H9 (cell line): ENCODE results near the gene HS6ST3. TPM values are rescaled to one million over a fixed set of nuclear protein-coding genes. Genes with fewer than 3 reads are reported as not detected.

Experiments used
- DNase-seq: peaks from one replicate; pipeline ENCODE4 v3.0.0-alpha.2; 2017
- H2AFZ ChIP-seq: one replicate; pipeline ENCODE4 v1.6.1; 2013; ENCODE audit warnings: mild to moderate bottlenecking, low read length, control low read depth, moderate library complexity
- H2AK5ac ChIP-seq: 2 replicates; pipeline ENCODE4 v1.6.1; 2013; ENCODE audit warnings: low read length, control low read depth, mixed read lengths; ENCODE audit not compliant: insufficient read length
- H2BK120ac ChIP-seq: one replicate; pipeline ENCODE4 v1.6.1; 2013; ENCODE audit warnings: low read depth, mild to moderate bottlenecking, low read length, control low read depth, inconsistent platforms; ENCODE audit not compliant: poor library complexity, severe bottlenecking
- H2BK12ac ChIP-seq: 2 replicates; pipeline ENCODE4 v1.6.1; 2013; ENCODE audit warnings: low read length, control low read depth, mixed read lengths, low read depth; ENCODE audit not compliant: insufficient read length
- H2BK15ac ChIP-seq: 2 replicates; pipeline ENCODE4 v1.6.1; 2013; ENCODE audit warnings: low read depth, low read length, control low read depth
- H2BK20ac ChIP-seq: one replicate; pipeline ENCODE4 v1.6.1; 2013; ENCODE audit warnings: low read depth, mild to moderate bottlenecking, low read length, control low read depth, inconsistent platforms; ENCODE audit not compliant: poor library complexity, severe bottlenecking
- H2BK5ac ChIP-seq: 2 replicates; pipeline ENCODE4 v1.6.1; 2013; ENCODE audit warnings: low read length, control low read depth, mixed read lengths; ENCODE audit not compliant: insufficient read length
- H3K14ac ChIP-seq: 2 replicates; pipeline ENCODE4 v1.6.1; 2013; ENCODE audit warnings: low read length, control low read depth; ENCODE audit not compliant: insufficient read depth
- H3K18ac ChIP-seq: 2 replicates; pipeline ENCODE4 v1.6.1; 2013; ENCODE audit warnings: low read depth, mild to moderate bottlenecking, mixed read lengths, low read length, control low read depth; ENCODE audit not compliant: insufficient read length
- H3K23ac ChIP-seq: 2 replicates; pipeline ENCODE4 v1.6.1; 2013; ENCODE audit warnings: low read length, control low read depth, mixed read lengths, low read depth; ENCODE audit not compliant: insufficient read length
- H3K23me2 ChIP-seq: 2 replicates; pipeline ENCODE4 v1.6.1; 2013; ENCODE audit warnings: low read depth, mild to moderate bottlenecking, mixed read lengths, low read length, control low read depth; ENCODE audit not compliant: insufficient read length, poor library complexity, severe bottlenecking
- H3K27ac ChIP-seq: 2 replicates; pipeline ENCODE4 v1.5.1; 2013; ENCODE audit warnings: low read length, control low read depth, mixed read lengths, low read depth; ENCODE audit not compliant: insufficient read length
- H3K27me3 ChIP-seq: 2 replicates; pipeline ENCODE4 v1.6.1; 2013; ENCODE audit warnings: low read length, control low read depth, inconsistent platforms; ENCODE audit not compliant: insufficient read depth
- H3K4ac ChIP-seq: 2 replicates; pipeline ENCODE4 v1.6.1; 2013; ENCODE audit warnings: low read depth, mild to moderate bottlenecking, control low read depth, inconsistent platforms, low read length, moderate library complexity
- H3K4me1 ChIP-seq: 2 replicates; pipeline ENCODE4 v1.6.1; 2013; ENCODE audit warnings: low read length, control low read depth, inconsistent platforms; ENCODE audit not compliant: insufficient read depth
- H3K4me2 ChIP-seq: 2 replicates; pipeline ENCODE4 v1.6.1; 2013; ENCODE audit warnings: low read length, control low read depth, mixed read lengths; ENCODE audit not compliant: insufficient read length, insufficient read depth
- H3K56ac ChIP-seq: 2 replicates; pipeline ENCODE4 v1.6.1; 2013; ENCODE audit warnings: low read depth, mild to moderate bottlenecking, mixed read lengths, low read length, control low read depth; ENCODE audit not compliant: insufficient read length
- H3K79me1 ChIP-seq: 2 replicates; pipeline ENCODE4 v1.6.1; 2013; ENCODE audit warnings: low read depth, mild to moderate bottlenecking, moderate library complexity, low read length, control low read depth, inconsistent platforms; ENCODE audit not compliant: insufficient read depth, poor library complexity, severe bottlenecking
- H3K79me2 ChIP-seq: 2 replicates; pipeline ENCODE4 v1.6.1; 2013; ENCODE audit warnings: low read length, control low read depth, inconsistent platforms; ENCODE audit not compliant: insufficient read depth
- H3K9ac ChIP-seq: 2 replicates; pipeline ENCODE4 v1.6.1; 2013; ENCODE audit warnings: low read length, control low read depth, mixed read lengths; ENCODE audit not compliant: insufficient read length; ENCODE audit errors: extremely low read depth
- H3K9me3 ChIP-seq: one replicate; pipeline ENCODE4 v1.6.1; 2013; ENCODE audit warnings: low read depth, low read length, inconsistent platforms; ENCODE audit not compliant: control insufficient read depth
- H3T11ph ChIP-seq: one replicate; pipeline ENCODE4 v1.6.1; 2013; ENCODE audit warnings: mild to moderate bottlenecking, low read length, control low read depth, inconsistent platforms
- H4K20me1 ChIP-seq: one replicate; pipeline ENCODE4 v1.6.1; 2013; ENCODE audit not compliant: control insufficient read depth, insufficient read length, insufficient read depth
- H4K5ac ChIP-seq: 2 replicates; pipeline ENCODE4 v1.6.1; 2013; ENCODE audit warnings: low read depth, mild to moderate bottlenecking, mixed read lengths, low read length, control low read depth; ENCODE audit not compliant: insufficient read length
- H4K8ac ChIP-seq: replicated peaks from 2 replicates; pipeline ENCODE4 v1.6.1; 2013; ENCODE audit warnings: low read length, control low read depth, mixed read lengths, low read depth; ENCODE audit not compliant: insufficient read length
- H4K91ac ChIP-seq: 2 replicates; pipeline ENCODE4 v1.6.1; 2013; ENCODE audit warnings: low read depth, mild to moderate bottlenecking, moderate library complexity, mixed read lengths, low read length, control low read depth; ENCODE audit not compliant: insufficient read length
- H3K27ac Mint-ChIP-seq, 3 experiments: 2 replicates in 2 of 3; 3 replicates in 1 of 3; pipeline ENCODE4 v1.8.0; 2020 to 2021; ENCODE audit warnings: mixed read lengths in 3 of 3, mild to moderate bottlenecking in 1 of 3, moderate library complexity in 1 of 3
- H3K27me3 Mint-ChIP-seq: 2 replicates; pipeline ENCODE4 v1.8.0; 2021; ENCODE audit warnings: low read depth, mild to moderate bottlenecking, moderate library complexity, mixed read lengths
- H3K36me3 Mint-ChIP-seq, 3 experiments: 2 replicates in 2 of 3; 3 replicates in 1 of 3; pipeline ENCODE4 v1.8.0; 2020 to 2021; ENCODE audit warnings: low read depth in 3 of 3, mixed read lengths in 3 of 3; ENCODE audit not compliant: insufficient read depth in 1 of 3
- H3K4me1 Mint-ChIP-seq, 2 experiments: 2 replicates each; pipeline ENCODE4 v1.8.0; 2020; ENCODE audit warnings: mixed read lengths in 2 of 2
- H3K4me3 Mint-ChIP-seq, 2 experiments: 2 replicates in 1 of 2; 3 replicates in 1 of 2; pipeline ENCODE4 v1.8.0; 2020 to 2021; ENCODE audit warnings: mild to moderate bottlenecking in 2 of 2, mixed read lengths in 2 of 2, moderate library complexity in 1 of 2
- H3K9me3 Mint-ChIP-seq, 2 experiments: 2 replicates in 1 of 2; 3 replicates in 1 of 2; pipeline ENCODE4 v1.8.0; 2020; ENCODE audit warnings: mild to moderate bottlenecking in 2 of 2, mixed read lengths in 2 of 2, moderate library complexity in 1 of 2
- CTCF ChIP-seq: fragments of 200-600 bp; sonication (generic); conservative IDR thresholded peaks from 3 replicates; pipeline ENCODE4 v1.8.0; 2021; ENCODE audit warnings: antibody characterized with exemption, mild to moderate bottlenecking
- WGBS: extraction: QIAGEN DNeasy Blood & Tissue Kit; methylation state at CpG from one replicate; pipeline ENCODE4 v1.1.7; 2013; ENCODE audit warnings: missing lambda C conversion rate, low lambda C conversion rate, mixed read lengths; ENCODE audit not compliant: insufficient read length; ENCODE audit errors: extremely low coverage; 5-methylcytosine and 5-hydroxymethylcytosine counted together
- total RNA-seq: library from RNA; stranded (reverse); gene quantifications from 2 replicates; pipeline ENCODE4 v1.2.1, GENCODE V29; 2021

HS6ST3 gene
- total RNA-seq, 1 experiment from 2014 or later: 0.44 TPM

GRCh38 chr13:96200810-96201209 lies 110.9 kb downstream of the HS6ST3 start:
- Histone ChIP-seq H2BK120ac (no peak overlapping the region), H3K4ac (no peak overlapping the region), H3K18ac (no peak overlapping the region), H3K56ac (no peak overlapping the region), H2AFZ (no peak overlapping the region), H3K4me2 (no peak overlapping the region), H3K9ac (no peak overlapping the region), H2BK5ac (no peak overlapping the region), H3K4me1 (no peaks in the 10 kb centered on the region), H2BK20ac (no peak overlapping the region), H3K79me2 (no peaks in the 10 kb centered on the region), H3K14ac (no peak overlapping the region), H4K8ac (no peak overlapping the region), H3K23me2 (no peaks in the 10 kb centered on the region), H4K91ac (no peak overlapping the region), H4K5ac (no peak overlapping the region), H4K20me1 (no peaks in the 10 kb centered on the region), H3K27me3 (no peaks in the 10 kb centered on the region), H2BK12ac (no peak overlapping the region), H2BK15ac (no peak overlapping the region), H3K79me1 (no peaks in the 10 kb centered on the region), H3K9me3 (no peaks in the 10 kb centered on the region), H2AK5ac (no peak overlapping the region), H3T11ph (no peak overlapping the region), H3K27ac (no peak overlapping the region), H3K23ac (no peak overlapping the region)
- Mint-ChIP-seq H3K36me3 (peaks cover 3 to 12% (median 7%) of the 10 kb centered on the region in 3 experiments; a peak in 6 of 7 replicates), H3K27me3 (no peaks in the 10 kb centered on the region; the same call in 1 of the 2 replicates), H3K4me3 (no peak overlapping the region), H3K27ac (no peak overlapping the region), H3K9me3 (peaks cover 15 to 16% of the 10 kb centered on the region in 2 experiments; a peak in 4 of 5 replicates), H3K4me1 (no peaks in the 10 kb centered on the region)
- WGBS: no CpG with 5 or more reads among the region's 6 CpGs
- TF ChIP-seq CTCF: no peak; the same call in 2 of the 3 replicates
- DNase-seq: no peak
